ENCODE results near the gene SYT6. TPM values are rescaled to one million over a fixed set of nuclear protein-coding genes. Genes with fewer than 3 reads are reported as not detected.

The SYT6 gene
- total RNA-seq, 2 experiments from 2014 or later: not detected

DNA sequence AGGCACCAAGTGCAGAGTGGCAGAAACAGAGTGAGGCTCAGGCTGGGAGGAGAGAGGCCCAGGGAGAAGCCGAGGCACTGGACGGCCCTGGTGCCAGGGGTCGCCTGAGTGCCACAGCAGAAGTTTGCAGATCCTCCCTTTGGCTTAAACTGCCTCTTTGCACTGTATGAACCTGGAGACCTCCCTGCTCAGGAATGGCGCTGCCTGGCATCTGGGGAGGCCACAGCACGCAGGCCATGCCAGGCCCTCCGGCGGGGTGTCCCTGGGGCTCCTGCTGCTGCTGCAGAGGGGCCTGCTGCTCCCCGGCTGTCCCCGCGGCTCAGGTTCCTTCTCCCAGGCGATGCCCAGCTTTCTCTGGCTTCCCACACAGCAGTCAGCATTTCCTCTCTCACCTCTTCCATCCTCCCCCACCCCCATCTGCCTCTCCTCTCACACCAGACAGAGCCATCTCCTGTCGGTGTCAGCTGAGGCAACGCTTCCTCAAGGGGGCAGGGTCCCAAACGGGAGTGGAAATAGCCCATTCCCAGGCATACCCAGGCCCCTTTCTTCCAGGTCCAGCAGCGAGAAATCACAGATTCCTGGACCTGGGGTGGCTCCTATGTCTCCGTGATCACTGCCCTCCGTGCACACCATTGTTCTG lies 35.2 kb downstream of the SYT6 start:
- H3K4me2 ChIP-seq (ENCODE audit: low read length): no peak overlapping the region
- no peak for TF ChIP-seq EZH2phosphoT487 (IDR thresholded peaks at IDR 0.05; ENCODE audit: borderline replicate concordance, low read depth, low read length)
- TF ChIP-seq, protein P1, sequence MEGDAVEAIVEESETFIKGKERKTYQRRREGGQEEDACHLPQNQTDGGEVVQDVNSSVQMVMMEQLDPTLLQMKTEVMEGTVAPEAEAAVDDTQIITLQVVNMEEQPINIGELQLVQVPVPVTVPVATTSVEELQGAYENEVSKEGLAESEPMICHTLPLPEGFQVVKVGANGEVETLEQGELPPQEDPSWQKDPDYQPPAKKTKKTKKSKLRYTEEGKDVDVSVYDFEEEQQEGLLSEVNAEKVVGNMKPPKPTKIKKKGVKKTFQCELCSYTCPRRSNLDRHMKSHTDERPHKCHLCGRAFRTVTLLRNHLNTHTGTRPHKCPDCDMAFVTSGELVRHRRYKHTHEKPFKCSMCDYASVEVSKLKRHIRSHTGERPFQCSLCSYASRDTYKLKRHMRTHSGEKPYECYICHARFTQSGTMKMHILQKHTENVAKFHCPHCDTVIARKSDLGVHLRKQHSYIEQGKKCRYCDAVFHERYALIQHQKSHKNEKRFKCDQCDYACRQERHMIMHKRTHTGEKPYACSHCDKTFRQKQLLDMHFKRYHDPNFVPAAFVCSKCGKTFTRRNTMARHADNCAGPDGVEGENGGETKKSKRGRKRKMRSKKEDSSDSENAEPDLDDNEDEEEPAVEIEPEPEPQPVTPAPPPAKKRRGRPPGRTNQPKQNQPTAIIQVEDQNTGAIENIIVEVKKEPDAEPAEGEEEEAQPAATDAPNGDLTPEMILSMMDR (conservative IDR thresholded peaks at IDR 0.05; ENCODE audit: low read length): no peak
- ChIA-PET CTCF (ENCODE audit: unreplicated experiment) (no interaction called here), POLR2A (interaction anchor here (0.7 kb wide), 1 partner anchor 1327 kb away, joined by 3 read pairs; no protein-coding TSS in a partner anchor)
- no TSS peak for BruUV-seq (replicated peaks)
- H3K4me1 ChIP-seq (ENCODE audit: insufficient read depth, low read length, poor library complexity, severe bottlenecking): no peaks in the 10 kb centered on the region
- H3K4me3 ChIP-seq (ENCODE audit: low read depth, low read length, poor library complexity, severe bottlenecking): no peak overlapping the region
- H3K36me3 ChIP-seq (ENCODE audit: insufficient read depth, low read length): no peaks in the 10 kb centered on the region
- H3K9me3 ChIP-seq (ENCODE audit: low read length): no peaks in the 10 kb centered on the region
- no peak overlapping the region for H3K27ac ChIP-seq (ENCODE audit: low read depth, low read length, poor library complexity, severe bottlenecking)
- H3K79me2 ChIP-seq (ENCODE audit: insufficient read depth, low read depth, low read length): no peaks in the 10 kb centered on the region
- DNase-seq (ENCODE audit: low spot score): no peak
- H2AFZ ChIP-seq (ENCODE audit: low read length): no peak overlapping the region
- intact Hi-C loops (cut with micrococcal nuclease; ENCODE audit: unreplicated experiment): no loop called here
- no peaks in the 10 kb centered on the region for H4K20me1 ChIP-seq (ENCODE audit: insufficient read depth, low read length)
- no peaks in the 10 kb centered on the region for H3K9me2 ChIP-seq (ENCODE audit: insufficient read depth, low read length)

DNA sequence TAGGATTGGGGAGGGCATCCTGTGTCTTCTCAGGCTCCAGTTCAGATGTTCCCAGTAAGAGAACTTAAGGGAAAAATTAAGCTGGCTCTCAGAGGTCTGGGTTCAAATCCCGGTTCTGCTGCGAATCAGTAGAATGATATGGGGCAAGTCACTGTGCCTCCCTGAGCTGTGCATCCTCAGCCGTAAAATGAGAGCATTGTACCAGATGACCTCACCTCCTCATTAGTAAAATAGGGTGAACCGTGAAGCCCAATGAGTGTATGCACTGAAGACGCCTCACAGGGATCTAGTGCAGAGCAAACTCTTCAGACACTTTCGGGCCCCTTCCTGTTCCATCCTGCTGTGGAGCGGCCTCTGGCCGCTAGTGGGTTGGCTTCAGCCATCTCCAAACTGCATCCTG lies 36.0 kb downstream of the SYT6 start:
- POLR2A ChIA-PET: interaction anchor here (0.7 kb wide), 1 partner anchor 1327 kb away, joined by 3 read pairs; no protein-coding TSS in a partner anchor
- no TSS peak for BruUV-seq (replicated peaks)
- no peaks in the 10 kb centered on the region for H3K36me3 ChIP-seq (ENCODE audit: insufficient read depth, low read length)
- H3K9me2 ChIP-seq (ENCODE audit: insufficient read depth, low read length): no peaks in the 10 kb centered on the region
- H3K4me1 ChIP-seq (ENCODE audit: insufficient read depth, low read length, poor library complexity, severe bottlenecking): no peaks in the 10 kb centered on the region
- no peak for DNase-seq (ENCODE audit: low spot score)
- intact Hi-C loops (cut with micrococcal nuclease; ENCODE audit: unreplicated experiment): no loop called here
- H2AFZ ChIP-seq (ENCODE audit: low read length): no peak overlapping the region
- no peaks in the 10 kb centered on the region for H4K20me1 ChIP-seq (ENCODE audit: insufficient read depth, low read length)
- H3K9me3 ChIP-seq (ENCODE audit: low read length): no peaks in the 10 kb centered on the region
- CTCF ChIA-PET (ENCODE audit: unreplicated experiment): no interaction called here
- H3K4me3 ChIP-seq (ENCODE audit: low read depth, low read length, poor library complexity, severe bottlenecking): no peak overlapping the region
- no peak overlapping the region for H3K4me2 ChIP-seq (ENCODE audit: low read length)
- H3K79me2 ChIP-seq (ENCODE audit: insufficient read depth, low read depth, low read length): no peaks in the 10 kb centered on the region
- no peak overlapping the region for H3K27ac ChIP-seq (ENCODE audit: low read depth, low read length, poor library complexity, severe bottlenecking)
- TF ChIP-seq, protein P1 (conservative IDR thresholded peaks at IDR 0.05; ENCODE audit: low read length): no peak
- no peak for TF ChIP-seq EZH2phosphoT487 (IDR thresholded peaks at IDR 0.05; ENCODE audit: borderline replicate concordance, low read depth, low read length)

DNA sequence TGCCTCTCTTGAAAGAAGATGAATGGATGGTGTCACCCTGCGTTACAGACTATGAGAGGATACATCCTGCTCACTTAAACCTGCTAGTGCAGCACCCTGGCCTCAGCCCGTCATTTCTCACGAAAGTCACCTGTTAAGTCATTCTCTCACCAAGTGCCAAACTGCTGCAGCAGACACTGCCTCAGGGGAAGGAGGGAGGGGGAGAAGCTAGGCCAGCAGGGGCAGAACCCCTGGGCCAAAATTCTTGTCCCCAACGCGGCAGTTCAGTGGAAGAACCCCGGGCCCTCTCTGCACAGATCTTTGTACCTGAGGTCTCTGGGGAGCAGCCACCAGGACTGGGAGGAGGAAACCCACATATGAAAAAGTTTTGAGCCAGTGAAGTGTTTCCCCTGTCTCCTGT lies 37.6 kb downstream of the SYT6 start:
- H3K4me1 ChIP-seq (ENCODE audit: insufficient read depth, low read length, poor library complexity, severe bottlenecking): no peaks in the 10 kb centered on the region
- no peak for DNase-seq (ENCODE audit: low spot score)
- H2AFZ ChIP-seq (ENCODE audit: low read length): no peak overlapping the region
- no TSS peak for BruUV-seq (replicated peaks)
- H4K20me1 ChIP-seq (ENCODE audit: insufficient read depth, low read length): no peaks in the 10 kb centered on the region
- H3K9me3 ChIP-seq (ENCODE audit: low read length): no peaks in the 10 kb centered on the region
- no peak overlapping the region for H3K27ac ChIP-seq (ENCODE audit: low read depth, low read length, poor library complexity, severe bottlenecking)
- no peak overlapping the region for H3K4me3 ChIP-seq (ENCODE audit: low read depth, low read length, poor library complexity, severe bottlenecking)
- intact Hi-C loops (cut with micrococcal nuclease; ENCODE audit: unreplicated experiment): no loop called here
- POLR2A ChIA-PET: interaction anchor here (0.6 kb wide), 1 partner anchor 91 kb away, joined by 3 read pairs; no protein-coding TSS in a partner anchor
- no peaks in the 10 kb centered on the region for H3K9me2 ChIP-seq (ENCODE audit: insufficient read depth, low read length)
- TF ChIP-seq EZH2phosphoT487 (IDR thresholded peaks at IDR 0.05; ENCODE audit: borderline replicate concordance, low read depth, low read length): no peak
- TF ChIP-seq, protein P1 (conservative IDR thresholded peaks at IDR 0.05; ENCODE audit: low read length): no peak
- no peaks in the 10 kb centered on the region for H3K79me2 ChIP-seq (ENCODE audit: insufficient read depth, low read depth, low read length)
- no peaks in the 10 kb centered on the region for H3K36me3 ChIP-seq (ENCODE audit: insufficient read depth, low read length)
- CTCF ChIA-PET (ENCODE audit: unreplicated experiment): no interaction called here
- H3K4me2 ChIP-seq (ENCODE audit: low read length): no peak overlapping the region

All from OCI-LY7 (cell line).